K562 (cell line): ENCODE data around the gene WDR72. TPM values are rescaled to one million over a fixed set of nuclear protein-coding genes. Genes with fewer than 3 reads are reported as not detected.

Source experiments
- ATAC-seq: fragments of 200-7000 bp; cut with Tn5 transposase; 3 replicates; pipeline ENCODE4 v1.9.1; 2020; ENCODE audit warnings: moderate library complexity
- BruUV-seq: library from RNA; stranded (reverse); fragments of 400-500 nt; replicated peaks from 2 replicates; lab custom pipeline; 2021; lab: Mats Ljungman, UMichigan
- CTCF ChIA-PET: fragments of 300-600 bp; formaldehyde crosslinking; extraction: SDS; loops from one replicate; lab custom pipeline; 2021; ENCODE audit warnings: low intra/inter-chr PET ratio; lab: Yijun Ruan, JAX
- POLR2A ChIA-PET: fragments of 300-600, 350-650 bp; sonication (Branson Sonifier 250); formaldehyde crosslinking; extraction: SDS; loops from one replicate; lab custom pipeline; 2021; ENCODE audit warnings: antibody characterized with exemption, inconsistent platforms; lab: Yijun Ruan, JAX
- DNase-seq, 4 experiments: peaks; one replicate each; pipeline versions ENCODE4 v3.0.0 to v3.0.0-alpha.2; 2011 to 2018; ENCODE audit warnings: low spot score in 3 of 4, mixed read lengths in 3 of 4; ENCODE audit errors: extremely low read depth in 1 of 4
- FAIRE-seq: peaks from 2 replicates; lab custom pipeline; 2011; peaks lifted over from hg19 to GRCh38; lab: Jason Lieb, UNC
- H2AFZ ChIP-seq: 2 replicates; pipeline ENCODE4 v1.6.0; 2011; ENCODE audit warnings: low read depth, low read length, control low read depth, inconsistent platforms
- H3K27ac ChIP-seq: fragments of 200-600 bp; 3 replicates; pipeline ENCODE4 v1.8.0; 2011; ENCODE audit warnings: low read depth, mild to moderate bottlenecking, control low read depth, inconsistent platforms, low read length, moderate library complexity, mixed read lengths; ENCODE audit errors: extremely low read depth
- H3K27me3 ChIP-seq, 2 experiments: fragments of 300-600 bp in 1 of 2; 2 replicates in 1 of 2; 3 replicates in 1 of 2; pipeline versions ENCODE4 v1.6.0 to v1.8.0; 2011; ENCODE audit warnings: inconsistent platforms in 2 of 2, low read length in 2 of 2, mild to moderate bottlenecking in 1 of 2, mixed read lengths in 1 of 2, moderate library complexity in 1 of 2; ENCODE audit not compliant: control insufficient read depth in 2 of 2, insufficient read depth in 2 of 2
- H3K36me3 ChIP-seq: fragments of 300-600 bp; 3 replicates; pipeline ENCODE4 v1.8.0; 2011; ENCODE audit warnings: mild to moderate bottlenecking, low read length, inconsistent platforms; ENCODE audit not compliant: control insufficient read depth, insufficient read depth
- H3K4me1 ChIP-seq, 2 experiments: fragments of 200-600 bp in 1 of 2; replicated peaks in 1 of 2; 2 replicates in 1 of 2; 3 replicates in 1 of 2; pipeline versions ENCODE4 v1.5.1 to v1.8.0; 2011; ENCODE audit warnings: inconsistent platforms in 2 of 2, low read length in 2 of 2, mild to moderate bottlenecking in 1 of 2, mixed read lengths in 1 of 2, moderate library complexity in 1 of 2; ENCODE audit not compliant: control insufficient read depth in 2 of 2, insufficient read depth in 2 of 2
- H3K4me2 ChIP-seq: 2 replicates; pipeline ENCODE4 v1.6.1; 2011; ENCODE audit warnings: low read length, control low read depth, inconsistent platforms, mixed read lengths; ENCODE audit not compliant: insufficient read depth
- H3K4me3 ChIP-seq: fragments of 200-600 bp; sonication (generic), shearing (Covaris generic); 2 replicates; pipeline ENCODE4 v1.5.1; 2016; ENCODE audit warnings: control low read depth, inconsistent platforms
- H3K79me2 ChIP-seq: fragments of 200-600 bp; 3 replicates; pipeline ENCODE4 v1.8.0; 2011; ENCODE audit warnings: low read length, inconsistent platforms; ENCODE audit not compliant: control insufficient read depth, insufficient read depth
- H3K9ac ChIP-seq, 2 experiments: 2 replicates each; pipeline versions ENCODE4 v1.6.0 to v1.6.1; 2011; ENCODE audit warnings: low read depth in 2 of 2, low read length in 2 of 2, control low read depth in 1 of 2, inconsistent platforms in 1 of 2, mild to moderate bottlenecking in 1 of 2, mixed read lengths in 1 of 2; ENCODE audit not compliant: insufficient read depth in 1 of 2
- H3K9me1 ChIP-seq: one replicate; pipeline ENCODE4 v1.6.0; 2011; ENCODE audit warnings: inconsistent platforms, mild to moderate bottlenecking, low read length, moderate library complexity; ENCODE audit not compliant: control insufficient read depth, insufficient read depth
- H3K9me3 ChIP-seq: replicated peaks from 2 replicates; pipeline ENCODE4 v1.5.1; 2011; ENCODE audit warnings: low read depth, low read length, inconsistent platforms; ENCODE audit not compliant: control insufficient read depth, insufficient read depth
- H4K20me1 ChIP-seq: replicated peaks from 2 replicates; pipeline ENCODE4 v1.6.1; 2011; ENCODE audit warnings: low read length, inconsistent platforms, mixed read lengths; ENCODE audit not compliant: control insufficient read depth, insufficient read depth
- BDP1 ChIP-seq: IDR thresholded peaks from 3 replicates; pipeline ENCODE4 v1.6.1; 2011; ENCODE audit not compliant: insufficient read length, insufficient read depth
- DNMT1 ChIP-seq: fragments of 450-650 bp; IDR thresholded peaks from 2 replicates; pipeline ENCODE4 v1.6.1; 2016; ENCODE audit warnings: antibody characterized with exemption, mild to moderate bottlenecking
- HMG20A ChIP-seq: fragments of 450-650 bp; formaldehyde crosslinking; conservative IDR thresholded peaks from 2 replicates; pipeline ENCODE4 v1.4.0; 2020; ENCODE audit warnings: mild to moderate bottlenecking, mixed read lengths
- HMG20B ChIP-seq: fragments of 250-450 bp; sonication (Bioruptor Pico); IDR thresholded peaks from 2 replicates; pipeline ENCODE4 v1.5.0; 2021; ENCODE audit warnings: mild to moderate bottlenecking
- KLF10 ChIP-seq: fragments of 250-450 bp; sonication (Bioruptor Pico); IDR thresholded peaks from 2 replicates; pipeline ENCODE4 v1.6.1; 2021; ENCODE audit warnings: matching md5 sums
- NFE2L1 ChIP-seq: fragments of 450-650 bp; IDR thresholded peaks from 2 replicates; pipeline ENCODE4 v1.6.1; 2016; ENCODE audit warnings: missing genetic modification characterization, low read depth, mild to moderate bottlenecking, missing compliant biosample characterization, moderate library complexity, borderline replicate concordance
- POLR2A ChIP-seq: fragments of 450-650 bp; conservative IDR thresholded peaks from 2 replicates; pipeline ENCODE4 v1.6.1; 2016
- RBM14 ChIP-seq: fragments of 200-400 bp; formaldehyde crosslinking; IDR thresholded peaks from 2 replicates; pipeline ENCODE4 v1.6.1; 2018; ENCODE audit warnings: low read depth, mild to moderate bottlenecking, low read length, moderate library complexity, borderline replicate concordance; ENCODE audit not compliant: insufficient read depth
- SAFB2 ChIP-seq: fragments of 200-400 bp; formaldehyde crosslinking; IDR thresholded peaks from 2 replicates; pipeline ENCODE4 v1.6.1; 2018; ENCODE audit warnings: borderline replicate concordance, low read length, low read depth, moderate library complexity; ENCODE audit not compliant: severe bottlenecking
- SUPT5H ChIP-seq: fragments of 450-650 bp; IDR thresholded peaks from 2 replicates; pipeline ENCODE4 v1.6.1; 2016
- TAF1 ChIP-seq: IDR thresholded peaks from 2 replicates; pipeline ENCODE4 v1.6.1; 2011; ENCODE audit warnings: mild to moderate bottlenecking, low read length, moderate library complexity; ENCODE audit not compliant: insufficient read depth, control insufficient read depth, severe bottlenecking; ENCODE audit errors: extremely low read depth
- TCFL5 ChIP-seq: fragments of 250-450 bp; sonication (Bioruptor Pico); conservative IDR thresholded peaks from 2 replicates; pipeline ENCODE4 v1.6.1; 2021; ENCODE audit warnings: mild to moderate bottlenecking, moderate library complexity, matching md5 sums
- TSC22D4 ChIP-seq: fragments of 450-650 bp; IDR thresholded peaks from 2 replicates; pipeline ENCODE4 v1.6.1; 2016; ENCODE audit warnings: missing genetic modification characterization, missing biosample characterization, control low read depth
- ZBTB2 ChIP-seq: fragments of 450-650 bp; IDR thresholded peaks from 2 replicates; pipeline ENCODE4 v1.6.1; 2016; ENCODE audit warnings: antibody characterized with exemption
- ZBTB8A ChIP-seq: fragments of 450-650 bp; IDR thresholded peaks from 2 replicates; pipeline ENCODE4 v1.6.1; 2018; ENCODE audit warnings: mild to moderate bottlenecking, moderate library complexity; ENCODE audit not compliant: partially characterized antibody
- ZNF184 ChIP-seq: sonication (generic); formaldehyde crosslinking; IDR thresholded peaks from 2 replicates; pipeline ENCODE4 v1.5.0; 2020; ENCODE audit warnings: missing genetic modification reagents
- ZNF232 ChIP-seq: sonication (generic); formaldehyde crosslinking; IDR thresholded peaks from 2 replicates; pipeline ENCODE4 v1.8.0; 2022; ENCODE audit warnings: mild to moderate bottlenecking, missing genetic modification reagents
- ZNF311 ChIP-seq: fragments of 250-450 bp; sonication (Bioruptor Pico); IDR thresholded peaks from 2 replicates; pipeline ENCODE4 v1.4.0; 2020; ENCODE audit warnings: mild to moderate bottlenecking, moderate library complexity
- ZNF316 ChIP-seq: fragments of 450-650 bp; IDR thresholded peaks from 2 replicates; pipeline ENCODE4 v1.6.1; 2016
- ZNF445 ChIP-seq: fragments of 250-450 bp; sonication (Bioruptor Pico); IDR thresholded peaks from 2 replicates; pipeline ENCODE4 v1.4.0; 2020; ENCODE audit warnings: low read depth, mild to moderate bottlenecking, moderate library complexity
- ZNF77 ChIP-seq: fragments of 250-450 bp; sonication (Bioruptor Pico); IDR thresholded peaks from 2 replicates; pipeline ENCODE4 v1.5.0; 2020
- WGBS: fragments of 100-300 bp; shearing (Covaris generic); methylation state at CpG from one replicate; pipeline ENCODE4 v1.1.6; 2016; ENCODE audit warnings: low coverage, mixed read lengths; ENCODE audit not compliant: insufficient coverage; ENCODE audit errors: missing lambda C conversion rate; 5-methylcytosine and 5-hydroxymethylcytosine counted together
- in situ Hi-C: fragments of 300-500 bp; cut with MboI; formaldehyde crosslinking; loops from 4 replicates; pipeline ENCODE4 v1.15.0; 2018; ENCODE audit warnings: inconsistent platforms, mixed read lengths
- intact Hi-C: fragments of 100-400 bp; cut with micrococcal nuclease; formaldehyde crosslinking; loops from 2 replicates; pipeline ENCODE4 v1.14.2; 2022
- polyA plus RNA-seq, 8 experiments: library from polyadenylated mRNA; depleted of rRNA in 4 of 8; stranded (reverse) in 5 of 8; unstranded in 3 of 8; fragments of >200 nt; fragmentation: Nextera tagmentation in 2 of 8; fragmentation: Illumina TruSeq in 1 of 8; extraction: Ambion mirVana in 2 of 8; extraction: Trizol in 1 of 8; gene quantifications; 2 replicates each; pipeline versions ENCODE4 v1.2.1 to v1.2.3, GENCODE V29; 2011 to 2014; ENCODE audit warnings: inconsistent platforms in 1 of 8, missing spikeins in 1 of 8
- total RNA-seq, 7 experiments: library from RNA; depleted of rRNA in 6 of 7; stranded (reverse); fragments of >200 nt in 6 of 7; fragmentation: Illumina TruSeq in 2 of 7; extraction: Trizol in 2 of 7; gene quantifications; 2 replicates each; pipeline versions ENCODE4 v1.2.1 to v1.2.3, GENCODE V29; 2011 to 2021; ENCODE audit warnings: low replicate concordance in 1 of 7
- TF ChIP-seq, protein P1 (sequence below): sonication (generic); formaldehyde crosslinking; IDR thresholded peaks from 2 replicates; pipeline ENCODE4 v1.8.1; 2023; ENCODE audit warnings: mild to moderate bottlenecking, missing genetic modification reagents, moderate library complexity

Gene WDR72
- total and polyA plus RNA-seq, 9 of the 15 experiments (the other 6 are each of a cell fraction or from before 2014, with no cell fraction given) = 0.01 TPM; not detected in 8

DNA sequence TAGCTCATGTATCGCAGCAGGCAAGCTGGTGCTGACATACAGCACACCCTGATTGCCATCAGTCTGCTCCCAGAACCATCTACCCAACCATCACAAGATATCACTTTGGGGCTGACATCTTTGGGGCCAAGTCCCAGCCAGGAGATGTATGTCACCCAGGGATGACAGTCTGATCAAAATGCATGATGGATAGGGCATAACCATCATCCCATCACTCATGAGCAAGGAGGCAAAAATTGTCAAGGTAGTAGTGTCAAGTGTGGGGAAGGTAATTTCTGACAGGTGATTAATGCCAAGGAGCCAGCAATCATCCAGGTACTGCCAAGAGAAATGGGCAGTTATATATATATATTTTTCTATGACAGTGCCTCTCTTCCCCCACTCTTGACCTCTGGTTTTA is 277.4 kb downstream of the WDR72 start (continued):
- TF ChIP-seq TSC22D4 (tag) (no peak), ZNF77 (CRISPR knock-in tag) (no peak), POLR2A (no peak), SUPT5H (no peak), HMG20B (CRISPR knock-in tag) (no peak), SAFB2 (no peak), ZNF232 (CRISPR knock-in tag) (no peak)

DNA sequence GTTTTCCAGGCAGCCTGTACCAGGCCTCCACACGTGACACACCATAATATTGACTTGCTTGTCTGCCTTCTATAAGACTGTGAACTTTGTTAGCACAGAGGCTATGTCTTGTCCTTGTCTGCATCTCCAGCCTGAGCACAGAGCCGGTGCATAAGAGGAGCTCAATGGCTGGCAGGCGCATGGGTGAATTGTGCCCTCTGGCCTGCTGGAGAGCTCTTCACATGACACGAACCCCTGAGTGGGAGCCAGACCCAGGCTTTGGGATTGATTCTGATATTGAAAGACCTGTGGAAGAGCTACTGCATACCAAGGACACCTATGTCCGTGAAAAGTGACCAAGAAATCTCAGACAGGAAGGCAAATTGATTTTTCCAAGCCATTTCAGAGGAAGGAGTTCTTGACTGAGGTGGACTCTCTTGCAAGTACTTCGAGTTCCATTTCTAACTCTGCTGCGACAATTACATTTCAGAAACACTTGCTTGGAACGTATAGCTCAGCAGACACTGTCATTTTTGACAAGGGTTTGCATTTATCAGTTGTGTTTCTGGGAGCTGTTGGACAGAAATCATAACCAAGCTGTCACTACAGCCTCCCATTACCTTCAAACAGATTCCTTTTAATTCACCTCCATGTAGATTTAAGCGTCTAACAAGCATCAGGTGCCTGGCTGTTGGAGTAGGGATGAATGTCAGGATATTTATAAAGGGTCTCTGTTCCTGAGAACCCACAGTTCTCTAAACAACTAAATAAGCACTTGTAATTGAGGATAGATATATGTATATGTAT is 281.3 kb downstream of the WDR72 start:
- DNase-seq (no peak), ATAC-seq (no peak), FAIRE-seq (no peak)
- no peaks in the 10 kb centered on the region for H3K27me3 ChIP-seq
- POLR2A ChIA-PET = no interaction called here
- H3K79me2 ChIP-seq = no peaks in the 10 kb centered on the region
- no peak for TF ChIP-seq TCFL5 (CRISPR knock-in tag)
- TF ChIP-seq DNMT1 = no peak
- no peak for TF ChIP-seq ZBTB2
- TF ChIP-seq ZNF184 (CRISPR knock-in tag) = no peak
- TF ChIP-seq, protein P1, sequence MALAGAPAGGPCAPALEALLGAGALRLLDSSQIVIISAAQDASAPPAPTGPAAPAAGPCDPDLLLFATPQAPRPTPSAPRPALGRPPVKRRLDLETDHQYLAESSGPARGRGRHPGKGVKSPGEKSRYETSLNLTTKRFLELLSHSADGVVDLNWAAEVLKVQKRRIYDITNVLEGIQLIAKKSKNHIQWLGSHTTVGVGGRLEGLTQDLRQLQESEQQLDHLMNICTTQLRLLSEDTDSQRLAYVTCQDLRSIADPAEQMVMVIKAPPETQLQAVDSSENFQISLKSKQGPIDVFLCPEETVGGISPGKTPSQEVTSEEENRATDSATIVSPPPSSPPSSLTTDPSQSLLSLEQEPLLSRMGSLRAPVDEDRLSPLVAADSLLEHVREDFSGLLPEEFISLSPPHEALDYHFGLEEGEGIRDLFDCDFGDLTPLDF (CRISPR knock-in tag) = no peak
- no peak for TF ChIP-seq ZBTB8A
- no peak for TF ChIP-seq HMG20A (CRISPR knock-in tag)
- TF ChIP-seq BDP1 = no peak
- no peak for TF ChIP-seq ZNF316
- TF ChIP-seq ZNF311 (CRISPR knock-in tag) = no peak
- no peak for TF ChIP-seq RBM14
- TF ChIP-seq NFE2L1 (tag) = no peak
- TF ChIP-seq ZNF445 = no peak
- TF ChIP-seq KLF10 (CRISPR knock-in tag) = no peak
- no peak for TF ChIP-seq TAF1
- intact Hi-C loops = no loop called here
- no peaks in the 10 kb centered on the region for H4K20me1 ChIP-seq
- no peak overlapping the region for H3K4me2 ChIP-seq
- H3K9me3 ChIP-seq = no peaks in the 10 kb centered on the region
- no peak overlapping the region for H2AFZ ChIP-seq
- CTCF ChIA-PET = no interaction called here
- H3K9me1 ChIP-seq = no peaks in the 10 kb centered on the region
- no peaks in the 10 kb centered on the region for H3K4me1 ChIP-seq
- no peaks in the 10 kb centered on the region for H3K36me3 ChIP-seq
- WGBS = 1% methylated on average over 9 of the region's 9 CpGs
- no peak overlapping the region for H3K4me3 ChIP-seq
- in situ Hi-C loops = no loop called here
- no peak overlapping the region for H3K9ac ChIP-seq
- H3K27ac ChIP-seq = no peak overlapping the region
- no TSS peak for BruUV-seq
